SU-DHL-6 (cell line): ENCODE data around the gene PDE8B.

Experiments
- H2AFZ ChIP-seq: fragments of 200-600 bp; sonication (generic); 2 replicates; pipeline ENCODE4 v1.6.1; 2014; ENCODE audit warnings: low read depth, mild to moderate bottlenecking, moderate library complexity, mixed read lengths, antibody characterized with exemption, low read length; ENCODE audit not compliant: severe bottlenecking
- H3F3A ChIP-seq: fragments of 200-600 bp; shearing (Covaris generic); 2 replicates; pipeline ENCODE4 v1.6.0; 2016; ENCODE audit warnings: antibody characterized with exemption, mild to moderate bottlenecking; ENCODE audit not compliant: insufficient read depth
- H3K27ac ChIP-seq: fragments of 200-600 bp; sonication (generic); 2 replicates; pipeline ENCODE4 v1.5.1; 2016; ENCODE audit warnings: low read depth, mild to moderate bottlenecking, low read length, moderate library complexity, mixed read lengths
- H3K27me3 ChIP-seq: fragments of 200-600 bp; sonication (generic), shearing (Covaris generic); 2 replicates; pipeline ENCODE4 v1.6.0; 2014; ENCODE audit warnings: mild to moderate bottlenecking, low read length
- H3K36me3 ChIP-seq: fragments of 200-600 bp; sonication (generic); 2 replicates; pipeline ENCODE4 v1.6.1; 2014; ENCODE audit warnings: mild to moderate bottlenecking, low read length, mixed read lengths
- H3K4me2 ChIP-seq: fragments of 300-600, 200-600 bp; shearing (Covaris generic), sonication (generic); 2 replicates; pipeline ENCODE4 v1.6.0; 2014; ENCODE audit warnings: low read length, low read depth, mild to moderate bottlenecking; ENCODE audit not compliant: poor library complexity, severe bottlenecking
- H3K4me3 ChIP-seq: fragments of 200-600 bp; sonication (generic); 2 replicates; pipeline ENCODE4 v1.5.1; 2014; ENCODE audit warnings: antibody characterized with exemption, low read length, mild to moderate bottlenecking, mixed read lengths; ENCODE audit not compliant: insufficient read depth, poor library complexity, severe bottlenecking
- H3K79me2 ChIP-seq: fragments of 200-600 bp; sonication (generic); 2 replicates; pipeline ENCODE4 v1.6.1; 2014; ENCODE audit warnings: mild to moderate bottlenecking, low read length, moderate library complexity; ENCODE audit not compliant: insufficient read depth
- H3K9ac ChIP-seq: fragments of 200-600 bp; sonication (generic); 2 replicates; pipeline ENCODE4 v1.7.0; 2014; ENCODE audit warnings: mild to moderate bottlenecking, low read length
- H3K9me2 ChIP-seq: fragments of 200-600 bp; sonication (generic); replicated peaks from 2 replicates; pipeline ENCODE4 v1.6.1; 2014; ENCODE audit warnings: low read length; ENCODE audit not compliant: insufficient read depth
- H3K9me3 ChIP-seq: fragments of 200-600 bp; sonication (generic); 2 replicates; pipeline ENCODE4 v1.6.1; 2014; ENCODE audit warnings: low read length, mixed read lengths; ENCODE audit not compliant: insufficient read depth
- H4K20me1 ChIP-seq: fragments of 200-600 bp; sonication (generic); 2 replicates; pipeline ENCODE4 v1.6.1; 2014; ENCODE audit warnings: low read depth, mild to moderate bottlenecking, antibody characterized with exemption, low read length, moderate library complexity, mixed read lengths
- EZH2phosphoT487 ChIP-seq: fragments of 200-600 bp; sonication (generic), shearing (Covaris generic); conservative IDR thresholded peaks from 2 replicates; pipeline ENCODE4 v1.6.1; 2018; ENCODE audit warnings: mild to moderate bottlenecking, antibody characterized with exemption, low read length, moderate library complexity, mixed read lengths
- TF ChIP-seq, protein P1 (sequence below): fragments of 200-600 bp; sonication (generic); IDR thresholded peaks from one replicate; pipeline ENCODE4 v1.5.1; 2017; ENCODE audit warnings: antibody characterized with exemption, mild to moderate bottlenecking, low read length, moderate library complexity; ENCODE audit not compliant: insufficient read depth, poor library complexity, severe bottlenecking

Gene PDE8B

DNA sequence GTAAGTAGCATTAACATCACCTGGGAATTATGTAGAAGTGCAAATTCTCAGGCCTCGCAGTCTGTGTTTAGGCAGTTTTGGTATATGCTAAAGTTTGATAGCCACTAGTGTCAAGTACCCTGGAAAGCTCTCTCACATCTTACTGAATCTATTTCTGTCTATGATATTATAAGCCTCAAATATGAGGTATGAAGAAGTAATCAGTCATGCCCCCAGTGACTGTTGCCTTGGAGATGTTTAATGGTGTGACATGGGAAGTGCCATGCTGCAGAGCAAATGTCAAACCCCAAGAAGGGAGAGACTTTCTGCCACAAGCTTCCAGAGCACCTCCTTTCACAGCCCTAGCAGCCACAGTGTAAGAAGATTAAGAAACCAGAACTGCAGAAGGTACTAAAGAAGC, 9.8 kb upstream of the PDE8B start:
- Histone ChIP-seq H3K27me3 (no peaks in the 10 kb centered on the region), H3K79me2 (no peaks in the 10 kb centered on the region), H3K9me3 (0 out of 2 replicates have a peak, but pooled peaks cover 3% of the 10 kb centered on the region), H3F3A (no peaks in the 10 kb centered on the region), H4K20me1 (no peaks in the 10 kb centered on the region), H2AFZ (no peak overlapping the region), H3K4me3 (no peak overlapping the region), H3K4me2 (no peak overlapping the region), H3K36me3 (no peaks in the 10 kb centered on the region), H3K27ac (no peak overlapping the region), H3K9ac (no peak overlapping the region), H3K9me2 (no peaks in the 10 kb centered on the region)
- TF ChIP-seq, protein P1, sequence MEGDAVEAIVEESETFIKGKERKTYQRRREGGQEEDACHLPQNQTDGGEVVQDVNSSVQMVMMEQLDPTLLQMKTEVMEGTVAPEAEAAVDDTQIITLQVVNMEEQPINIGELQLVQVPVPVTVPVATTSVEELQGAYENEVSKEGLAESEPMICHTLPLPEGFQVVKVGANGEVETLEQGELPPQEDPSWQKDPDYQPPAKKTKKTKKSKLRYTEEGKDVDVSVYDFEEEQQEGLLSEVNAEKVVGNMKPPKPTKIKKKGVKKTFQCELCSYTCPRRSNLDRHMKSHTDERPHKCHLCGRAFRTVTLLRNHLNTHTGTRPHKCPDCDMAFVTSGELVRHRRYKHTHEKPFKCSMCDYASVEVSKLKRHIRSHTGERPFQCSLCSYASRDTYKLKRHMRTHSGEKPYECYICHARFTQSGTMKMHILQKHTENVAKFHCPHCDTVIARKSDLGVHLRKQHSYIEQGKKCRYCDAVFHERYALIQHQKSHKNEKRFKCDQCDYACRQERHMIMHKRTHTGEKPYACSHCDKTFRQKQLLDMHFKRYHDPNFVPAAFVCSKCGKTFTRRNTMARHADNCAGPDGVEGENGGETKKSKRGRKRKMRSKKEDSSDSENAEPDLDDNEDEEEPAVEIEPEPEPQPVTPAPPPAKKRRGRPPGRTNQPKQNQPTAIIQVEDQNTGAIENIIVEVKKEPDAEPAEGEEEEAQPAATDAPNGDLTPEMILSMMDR: no peak
- no peak for TF ChIP-seq EZH2phosphoT487

DNA sequence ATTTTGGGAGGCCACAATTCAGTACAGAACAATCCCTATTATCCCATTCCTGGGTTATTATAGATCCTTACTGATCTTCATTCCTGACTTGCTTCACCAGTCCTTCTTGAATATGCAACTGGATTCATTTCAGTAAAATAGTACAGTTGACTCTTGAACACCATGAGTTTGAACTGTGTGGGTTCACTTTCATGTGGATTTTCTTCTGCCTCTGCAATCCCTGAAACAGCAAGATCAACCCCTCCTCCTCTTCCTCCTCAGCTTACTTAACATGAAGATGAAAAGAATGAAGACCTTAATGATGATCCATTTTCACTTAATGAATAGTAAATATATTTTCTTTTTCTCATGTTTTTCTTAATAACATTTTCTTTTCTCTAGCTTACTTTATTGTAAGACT, 8.3 kb upstream of the PDE8B start:
- H3K9me3 ChIP-seq: 0 out of 2 replicates have a peak, but pooled peaks cover 3% of the 10 kb centered on the region
- no peaks in the 10 kb centered on the region for H3K27me3 ChIP-seq
- H3K4me2 ChIP-seq: no peak overlapping the region
- no peak overlapping the region for H2AFZ ChIP-seq
- H3K4me3 ChIP-seq: no peak overlapping the region
- H3K79me2 ChIP-seq: no peaks in the 10 kb centered on the region
- no peak overlapping the region for H3K27ac ChIP-seq
- no peaks in the 10 kb centered on the region for H3F3A ChIP-seq
- no peaks in the 10 kb centered on the region for H3K9me2 ChIP-seq
- no peaks in the 10 kb centered on the region for H4K20me1 ChIP-seq
- TF ChIP-seq, protein P1: no peak
- H3K9ac ChIP-seq: no peak overlapping the region
- no peaks in the 10 kb centered on the region for H3K36me3 ChIP-seq

DNA sequence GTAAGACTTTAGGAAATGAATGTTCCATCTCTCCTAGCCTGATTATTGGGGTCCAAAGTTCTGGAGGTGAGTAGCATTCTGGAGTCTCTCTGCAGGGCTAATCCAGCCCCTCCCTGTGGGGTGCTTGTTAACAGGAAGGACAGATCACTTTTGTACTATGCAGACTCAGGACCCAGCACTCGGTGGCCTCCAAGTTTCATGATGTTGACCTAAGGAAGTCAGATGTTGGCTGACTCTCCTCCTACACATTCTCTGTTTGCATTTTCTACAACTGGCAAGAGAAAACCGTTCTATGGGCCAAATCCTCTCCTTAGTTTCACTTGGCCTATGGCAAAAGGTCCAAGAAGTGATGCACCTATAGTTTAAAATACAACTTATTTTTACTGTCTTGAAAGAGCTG, 5.5 kb upstream of the PDE8B start:
- H3K36me3 ChIP-seq: no peaks in the 10 kb centered on the region
- no peaks in the 10 kb centered on the region for H3F3A ChIP-seq
- H3K27ac ChIP-seq: no peak overlapping the region
- no peak overlapping the region for H3K4me2 ChIP-seq
- H3K27me3 ChIP-seq: no peaks in the 10 kb centered on the region
- H2AFZ ChIP-seq: no peak overlapping the region
- H3K4me3 ChIP-seq: no peak overlapping the region
- no peak for TF ChIP-seq EZH2phosphoT487
- TF ChIP-seq, protein P1: no peak
- no peaks in the 10 kb centered on the region for H3K79me2 ChIP-seq
- no peaks in the 10 kb centered on the region for H3K9me2 ChIP-seq
- H3K9ac ChIP-seq: no peak overlapping the region
- H4K20me1 ChIP-seq: no peaks in the 10 kb centered on the region
- H3K9me3 ChIP-seq: no peaks in the 10 kb centered on the region

DNA sequence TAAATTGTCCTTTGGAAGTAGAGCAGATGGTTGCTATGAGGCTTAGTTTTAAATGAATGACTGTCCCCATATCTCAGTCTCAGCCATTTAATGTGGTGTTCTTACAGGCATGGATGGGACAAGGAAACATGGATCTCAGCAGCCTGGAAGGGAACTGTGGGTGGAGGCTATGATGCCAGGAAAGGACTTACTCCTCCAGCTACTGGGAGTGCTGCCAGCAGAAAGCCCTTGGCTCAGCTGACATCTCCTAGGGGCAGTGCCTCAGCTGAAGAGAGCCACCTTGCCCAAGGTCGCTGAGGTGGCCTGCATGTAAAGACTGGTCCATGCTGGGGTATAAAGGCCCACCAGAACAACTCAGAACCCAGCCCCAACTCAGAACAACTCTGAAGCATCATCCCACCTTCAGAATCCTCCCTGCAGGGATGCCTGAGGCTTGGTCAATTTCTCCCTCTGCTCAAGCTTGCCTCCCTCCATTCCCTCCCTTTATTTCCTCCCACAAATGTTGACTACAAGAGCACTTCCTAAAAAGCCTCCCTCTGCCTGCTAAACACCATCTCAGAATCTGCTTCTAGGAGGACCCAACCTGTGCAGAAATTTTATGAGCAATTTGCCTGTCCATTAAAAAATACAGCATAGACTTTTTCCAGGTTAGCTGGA, 1.8 kb upstream of the PDE8B start:
- Histone ChIP-seq H3K9me3 (no peaks in the 10 kb centered on the region), H3K4me3 (no peak overlapping the region), H3K79me2 (no peaks in the 10 kb centered on the region), H3K27ac (no peak overlapping the region), H3K9ac (no peak overlapping the region), H3K27me3 (no peaks in the 10 kb centered on the region), H2AFZ (no peak overlapping the region), H3K4me2 (no peak overlapping the region), H3F3A (no peaks in the 10 kb centered on the region), H3K9me2 (no peaks in the 10 kb centered on the region), H3K36me3 (no peaks in the 10 kb centered on the region), H4K20me1 (no peaks in the 10 kb centered on the region)
- no peak for TF ChIP-seq EZH2phosphoT487
- TF ChIP-seq, protein P1: no peak
